Measurements from ENCODE around the gene STXBP5.

DNA sequence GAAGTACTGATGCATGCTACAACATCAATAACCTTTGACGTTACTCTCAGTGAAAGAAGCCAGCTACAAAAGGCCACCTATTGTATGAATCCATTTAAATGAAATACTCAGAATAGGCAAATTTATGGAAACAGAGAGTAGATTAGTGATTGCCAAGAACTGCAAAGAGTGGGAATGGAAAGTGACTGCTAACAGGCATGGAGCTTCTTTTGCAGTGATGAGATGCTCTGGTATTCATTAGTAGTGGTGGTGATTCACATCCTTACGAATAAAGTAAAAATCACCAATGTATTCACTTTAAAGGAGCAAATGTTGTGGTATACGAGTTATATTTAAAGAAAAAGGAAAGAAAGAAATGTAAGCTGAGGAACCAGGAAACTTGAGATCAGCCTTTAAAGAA lies 177.5 kb downstream of the STXBP5 start:
- TF ChIP-seq, protein P1, sequence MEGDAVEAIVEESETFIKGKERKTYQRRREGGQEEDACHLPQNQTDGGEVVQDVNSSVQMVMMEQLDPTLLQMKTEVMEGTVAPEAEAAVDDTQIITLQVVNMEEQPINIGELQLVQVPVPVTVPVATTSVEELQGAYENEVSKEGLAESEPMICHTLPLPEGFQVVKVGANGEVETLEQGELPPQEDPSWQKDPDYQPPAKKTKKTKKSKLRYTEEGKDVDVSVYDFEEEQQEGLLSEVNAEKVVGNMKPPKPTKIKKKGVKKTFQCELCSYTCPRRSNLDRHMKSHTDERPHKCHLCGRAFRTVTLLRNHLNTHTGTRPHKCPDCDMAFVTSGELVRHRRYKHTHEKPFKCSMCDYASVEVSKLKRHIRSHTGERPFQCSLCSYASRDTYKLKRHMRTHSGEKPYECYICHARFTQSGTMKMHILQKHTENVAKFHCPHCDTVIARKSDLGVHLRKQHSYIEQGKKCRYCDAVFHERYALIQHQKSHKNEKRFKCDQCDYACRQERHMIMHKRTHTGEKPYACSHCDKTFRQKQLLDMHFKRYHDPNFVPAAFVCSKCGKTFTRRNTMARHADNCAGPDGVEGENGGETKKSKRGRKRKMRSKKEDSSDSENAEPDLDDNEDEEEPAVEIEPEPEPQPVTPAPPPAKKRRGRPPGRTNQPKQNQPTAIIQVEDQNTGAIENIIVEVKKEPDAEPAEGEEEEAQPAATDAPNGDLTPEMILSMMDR (IDR thresholded peaks at IDR 0.05 in 4 of 5, conservative IDR thresholded peaks at IDR 0.05 in 1 of 5) = no peak
- TF ChIP-seq POLR2A (IDR thresholded peaks at IDR 0.05) = no peak
